ENCODE results near the gene ODAPH.
"Not testable (repeated sequence)": the region's sequence is repeated elsewhere in the genome, so short reads cannot be mapped to it uniquely, and the experiment has no call there.

Gene ODAPH

GRCh38 chr4:75555294-75556164 is at the start of gene ODAPH:
Gene ODAPH, plus strand, starts transcription at chr4:75556066. Its CDS starts 17 bp downstream, at chr4:75556083.
- DNase-seq (ENCODE audit: low read depth): no peak

GRCh38 chr4:75509592-75509991 is 46.3 kb upstream of the ODAPH start:
- not testable (repeated sequence) for DNase-seq (ENCODE audit: low read depth)

- no peak for DNase-seq (ENCODE audit: low read depth)
Measured at GRCh38 chr4:75511841-75512240, 44.0 kb upstream of the ODAPH start.

- DNase-seq (ENCODE audit: low read depth): peak; percentile 24
Measured at GRCh38 chr4:75512386-75513211, 43.3 kb upstream of the ODAPH start.

DNA sequence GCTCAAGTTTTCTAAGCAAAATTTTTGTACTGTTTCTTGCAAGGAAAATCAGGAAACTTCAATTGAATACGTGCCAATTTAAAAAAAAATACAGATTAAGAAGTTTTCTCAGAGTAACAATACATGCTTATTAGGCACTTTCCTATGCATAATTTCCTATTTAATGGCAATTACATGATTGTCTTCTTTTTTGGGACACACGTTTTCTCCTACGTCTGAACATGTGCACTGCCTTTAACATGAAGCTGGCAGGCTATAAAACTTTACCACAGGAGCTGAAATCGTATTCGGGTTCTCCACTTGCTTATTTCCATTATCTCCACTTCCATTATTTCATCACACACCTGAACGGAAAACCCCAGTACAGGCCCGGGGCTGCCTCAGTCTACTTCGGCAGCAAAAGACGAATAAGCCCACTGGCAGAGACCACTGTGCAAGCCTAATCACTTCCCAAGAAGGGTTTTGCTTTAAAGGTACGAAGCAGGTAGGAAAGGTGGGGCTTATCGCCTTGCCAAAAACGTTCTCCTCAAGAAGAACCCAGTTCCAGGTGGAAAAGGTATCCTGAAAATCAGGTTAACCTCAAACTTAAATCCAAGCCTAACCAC is 42.2 kb upstream of the ODAPH start:
- no peak for DNase-seq (ENCODE audit: low read depth)

GRCh38 chr4:75514131-75514948 is 41.5 kb upstream of the ODAPH start, which contains the start of the genes RCHY1 and THAP6:
Gene RCHY1, minus strand, starts transcription at chr4:75514403. Its CDS starts 117 bp downstream, at chr4:75514286.
Gene THAP6, plus strand, starts transcription at chr4:75514473. Its CDS starts 980 bp downstream, at chr4:75515453.
- DNase-seq (ENCODE audit: low read depth): peak; percentile 86

- DNase-seq (ENCODE audit: low read depth): no peak
Measured at GRCh38 chr4:75514949-75515612, 40.8 kb upstream of the ODAPH start.

GRCh38 chr4:75516144-75516543 is 39.7 kb upstream of the ODAPH start:
- DNase-seq (ENCODE audit: low read depth): no peak

DNA sequence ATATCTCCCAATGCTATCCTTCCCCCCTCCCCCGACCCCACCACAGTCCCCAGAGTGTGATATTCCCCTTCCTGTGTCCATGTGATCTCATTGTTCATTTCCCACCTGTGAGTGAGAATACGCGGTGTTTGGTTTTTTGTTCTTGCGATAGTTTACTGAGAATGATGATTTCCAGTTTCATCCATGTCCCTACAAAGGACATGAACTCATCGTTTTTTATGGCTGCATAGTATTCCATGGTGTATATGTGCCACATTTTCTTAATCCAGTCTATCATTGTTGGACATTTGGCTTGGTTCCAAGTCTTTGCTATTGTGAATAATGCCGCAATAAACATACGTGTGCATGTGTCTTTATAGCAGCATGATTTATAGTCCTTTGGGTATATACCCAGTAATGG is 36.4 kb upstream of the ODAPH start:
- not testable (repeated sequence) for DNase-seq (ENCODE audit: low read depth)

- DNase-seq (ENCODE audit: low read depth): no peak
Measured at GRCh38 chr4:75525086-75525485, 30.8 kb upstream of the ODAPH start.

DNA sequence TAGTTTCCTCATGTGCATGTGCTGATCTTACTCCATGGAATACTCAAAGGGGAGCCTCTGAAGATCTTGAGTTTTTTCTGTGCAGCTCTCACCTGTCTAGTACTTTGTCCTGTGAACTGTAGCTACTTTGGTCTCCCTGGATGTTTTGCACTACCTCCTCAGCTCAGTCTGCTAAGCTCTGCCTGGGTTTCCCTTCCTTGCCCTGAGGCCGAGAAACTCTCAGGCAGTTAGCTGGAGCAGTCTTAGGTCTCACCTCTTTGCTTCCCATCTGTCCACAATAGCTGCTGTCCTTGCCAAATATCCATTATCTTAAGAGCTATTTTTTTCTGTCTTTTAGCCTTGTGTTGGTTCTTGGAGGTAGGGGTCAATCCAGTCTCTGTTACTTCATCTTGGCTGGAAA is 30.0 kb upstream of the ODAPH start:
- DNase-seq (ENCODE audit: low read depth): no peak

GRCh38 chr4:75527482-75527881 is 28.4 kb upstream of the ODAPH start:
- DNase-seq (ENCODE audit: low read depth): no peak

GRCh38 chr4:75530556-75531322 is 25.1 kb upstream of the ODAPH start:
- DNase-seq (ENCODE audit: low read depth): no peak

GRCh38 chr4:75531536-75532143 is 24.2 kb upstream of the ODAPH start:
- DNase-seq (ENCODE audit: low read depth): not testable (repeated sequence)

DNA sequence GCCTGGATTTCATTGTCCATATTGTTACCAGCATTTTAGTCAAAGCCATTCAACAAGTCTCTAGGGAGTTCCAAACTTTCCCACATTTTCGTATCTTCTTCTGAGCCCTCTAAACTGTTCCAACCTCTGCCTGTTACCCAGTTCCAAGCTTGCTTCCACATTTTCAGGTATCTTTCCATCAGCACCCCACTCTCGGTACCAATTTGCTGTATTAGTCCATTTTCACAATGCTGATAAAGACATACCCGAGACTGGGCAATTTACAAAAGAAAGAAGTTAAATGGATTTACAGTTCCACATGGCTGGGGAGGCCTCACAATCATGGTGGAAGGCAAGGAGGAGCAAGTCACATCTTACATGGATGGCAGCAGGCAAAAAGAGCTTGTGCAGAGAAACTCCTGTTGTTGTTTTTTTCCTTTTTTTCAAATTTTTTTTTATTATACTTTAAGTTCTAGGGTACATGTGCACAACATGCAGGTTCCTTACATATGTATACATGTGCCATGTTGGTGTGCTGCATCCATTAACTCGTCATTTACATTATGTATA is 22.5 kb upstream of the ODAPH start:
- DNase-seq (ENCODE audit: low read depth): not testable (repeated sequence)

DNA sequence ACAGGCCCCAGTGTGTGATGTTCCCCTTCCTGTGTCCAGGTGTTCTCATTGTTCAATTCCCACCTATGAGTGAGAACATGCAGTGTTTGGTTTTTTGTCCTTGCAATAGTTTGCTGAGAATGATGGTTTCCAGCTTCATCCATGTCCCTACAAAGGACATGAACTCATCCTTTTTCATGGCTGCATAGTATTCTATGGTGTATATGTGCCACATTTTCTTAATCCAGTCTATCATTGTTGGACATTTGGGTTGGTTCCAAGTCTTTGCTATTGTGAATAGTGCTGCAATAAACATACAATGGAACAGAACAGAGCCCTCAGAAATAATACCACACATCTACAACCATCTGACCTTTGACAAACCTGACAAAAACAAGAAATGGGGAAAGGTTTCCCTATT is 21.9 kb upstream of the ODAPH start:
- not testable (repeated sequence) for DNase-seq (ENCODE audit: low read depth)

GRCh38 chr4:75537308-75537707 is 18.6 kb upstream of the ODAPH start:
- not testable (repeated sequence) for DNase-seq (ENCODE audit: low read depth)

DNA sequence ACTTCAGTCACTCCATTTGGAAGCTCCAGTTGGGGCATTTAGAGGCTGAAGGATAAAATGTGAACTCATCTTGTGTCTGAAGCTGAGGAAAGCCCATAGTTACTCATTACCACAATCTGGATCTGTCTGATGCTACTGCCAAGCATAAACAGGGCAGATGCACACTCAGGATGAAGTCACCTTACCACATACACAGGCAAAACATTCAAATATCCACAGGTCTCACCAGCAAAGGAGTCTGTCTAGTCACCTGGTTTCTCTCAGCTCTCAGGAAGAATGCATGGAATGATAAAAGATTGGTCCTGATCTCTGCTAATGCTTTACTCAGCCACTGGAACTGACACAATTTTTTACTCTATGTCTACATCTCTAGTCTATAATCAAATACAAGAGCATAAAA is 13.0 kb upstream of the ODAPH start:
- peak; percentile 56 for DNase-seq (ENCODE audit: low read depth)

- not testable (repeated sequence) for DNase-seq (ENCODE audit: low read depth)
Measured at GRCh38 chr4:75544220-75544619, 11.6 kb upstream of the ODAPH start.

Data from GM04503 (cell line).